Adrenal gland (tissue), 12 donors: Measurements from ENCODE around the gene U2AF1L4. TPM values are rescaled to one million over a fixed set of nuclear protein-coding genes. Genes with fewer than 3 reads are reported as not detected.

Experiments used
- DNase-seq, 7 donors: peaks; one replicate each; pipeline ENCODE4 v3.0.0-alpha.2; 2019 to 2020
- H3K27ac ChIP-seq, 5 donors: fragments of 200-600 bp; sonication (generic) in 4 of 5; 1 replicate in 3 of 5; 2 replicates in 2 of 5; pipeline versions ENCODE4 v1.5.1 to v1.8.0; 2016 to 2020; ENCODE audit warnings: mild to moderate bottlenecking in 1 of 5
- H3K27me3 ChIP-seq: fragments of 200-600 bp; 2 replicates; pipeline ENCODE4 v1.8.0; 2021
- H3K36me3 ChIP-seq, 2 donors: fragments of 200-600 bp; replicated peaks in 1 of 2; 1 replicate in 1 of 2; 2 replicates in 1 of 2; pipeline versions ENCODE4 v1.5.1 to v1.8.0; 2018 to 2022
- H3K4me1 ChIP-seq, 2 donors: fragments of 200-600 bp; replicated peaks in 1 of 2; 1 replicate in 1 of 2; 2 replicates in 1 of 2; pipeline versions ENCODE4 v1.5.1 to v1.8.0; 2018 to 2021
- H3K4me3 ChIP-seq, 4 donors: fragments of 200-600 bp; sonication (generic) in 3 of 4; one replicate each; pipeline ENCODE4 v1.5.1; 2016 to 2018
- H3K9me3 ChIP-seq, 3 donors: fragments of 200-600 bp; sonication (generic) in 1 of 3; replicated peaks in 1 of 3; 1 replicate in 2 of 3; 2 replicates in 1 of 3; pipeline versions ENCODE4 v1.5.1 to v1.8.0; 2016 to 2021
- CTCF ChIP-seq, 6 experiments: fragments of 450-650 bp in 4 of 6; fragments of 200-600 bp in 2 of 6; sonication (generic) in 1 of 6; IDR thresholded peaks; 1 replicate in 5 of 6; 2 replicates in 1 of 6; pipeline versions ENCODE4 v1.5.1 to v1.8.0; 2016 to 2021; ENCODE audit warnings: antibody characterized with exemption in 6 of 6, mild to moderate bottlenecking in 2 of 6, moderate library complexity in 1 of 6
- POLR2A ChIP-seq, 2 donors: fragments of 450-650 bp; IDR thresholded peaks; one replicate each; pipeline ENCODE4 v1.6.1; 2017; ENCODE audit warnings: antibody characterized with exemption in 2 of 2, mild to moderate bottlenecking in 2 of 2, moderate library complexity in 1 of 2
- WGBS, 4 donors: extraction: QIAGEN DNeasy Blood & Tissue Kit in 2 of 4; methylation state at CpG; one replicate each; pipeline versions ENCODE4 v1.1.5 to v1.1.7; 2013 to 2017; 5-methylcytosine and 5-hydroxymethylcytosine counted together
- intact Hi-C, 2 donors: fragments of 100-400 bp; cut with DNase I; formaldehyde crosslinking; loops; one replicate each; pipeline versions ENCODE4 v1.14.1 to v1.15.0; 2022 to 2023
- polyA plus RNA-seq, 3 donors: library from polyadenylated mRNA; stranded (reverse); fragments of 200-250 nt in 2 of 3; fragments of 350-450 nt in 1 of 3; fragmentation: Illumina TruSeq in 1 of 3; extraction: RNeasy Lipid Tissue Mini Kit (QIAGEN cat#74804) in 1 of 3; gene quantifications; one replicate each; pipeline ENCODE4 v1.2.3, GENCODE V29; 2013 to 2014
- total RNA-seq, 9 donors: library from RNA; depleted of rRNA in 4 of 9; stranded (reverse); fragments of >200 nt in 4 of 9; fragments of 120-200 nt in 1 of 9; fragmentation: NEBNext Ultra II Directional in 1 of 9; extraction: Animal tissue kit (Norgen Biotek cat#: 25700) in 1 of 9; gene quantifications; one replicate each; pipeline versions ENCODE4 v1.1.0 to v1.2.4, GENCODE V29; 2013 to 2023
- donor health status: healthy with polysubstance abuse.
- donor health status: Bipolar disorder and iron deficiency.
- donor health status: DM: yes; HTN: yes; CAD: no.
- donor health status: DM: no; HTN: no; CAD: no.
- donor health status: DM: no; HTN: no; CAD: no.
- donor health status: DM: yes; HTN: yes; CAD: no.

Gene U2AF1L4
- total and polyA plus RNA-seq, 12 donors = 14.8 to 255 (median 32.8) TPM

- no peak for DNase-seq
- Histone ChIP-seq H3K4me3 (no peak overlapping the region), H3K27ac (no peak overlapping the region), H3K36me3 (no peaks in the 10 kb centered on the region), H3K9me3 (no peaks in the 10 kb centered on the region), H3K4me1 (no peaks in the 10 kb centered on the region), H3K27me3 (no peaks in the 10 kb centered on the region)
- 2 to 14% (median 8%) methylated on average over 4 to 8 of the region's 8 CpGs for WGBS, 4 donors
- intact Hi-C loops = loop anchor here in 1 of 2 donors (10.0 kb wide), 1 partner anchor 241 kb away; the partner anchor contains the start of gene LRFN3
- TF ChIP-seq POLR2A (IDR thresholded peaks at IDR 0.05) (no peak), CTCF (IDR thresholded peaks at IDR 0.05) (no peak)
Observed at GRCh38 chr19:35693422-35693821, 51.8 kb downstream of the U2AF1L4 start.

Other genes with a start within 250 kb of the U2AF1L4 start
- gene DMKN, start 231.8 kb downstream of the U2AF1L4 start, total RNA-seq = 10 to 100 TPM in 5 of 9 donors, 1 to 10 TPM in 4; 2.7 to 39.4 (median 17.1) TPM
- 10 to 100 TPM; 29.3 to 70.5 (median 63.2) TPM for gene DMKN, start 231.8 kb downstream of the U2AF1L4 start, polyA plus RNA-seq
- not detected for gene SBSN, start 217.1 kb downstream of the U2AF1L4 start, total RNA-seq
- gene SBSN, start 217.1 kb downstream of the U2AF1L4 start, polyA plus RNA-seq = under 1 TPM in 1 of 3 donors, not detected in 2; 0.77 TPM
- gene GAPDHS, start 212.0 kb downstream of the U2AF1L4 start, total RNA-seq = not detected
- gene GAPDHS, start 212.0 kb downstream of the U2AF1L4 start, polyA plus RNA-seq = not detected
- gene TMEM147, start 199.8 kb downstream of the U2AF1L4 start, total RNA-seq = 100 to 1,000 TPM; 139 to 261 (median 173) TPM
- gene TMEM147, start 199.8 kb downstream of the U2AF1L4 start, polyA plus RNA-seq = 100 to 1,000 TPM in 2 of 3 donors, 10 to 100 TPM in 1; 86.5 to 215 (median 188) TPM
- gene ATP4A, start 181.8 kb downstream of the U2AF1L4 start, total RNA-seq = 10 to 100 TPM in 3 of 9 donors, 1 to 10 TPM in 6; 2.2 to 60.4 (median 7.3) TPM
- gene ATP4A, start 181.8 kb downstream of the U2AF1L4 start, polyA plus RNA-seq = 10 to 100 TPM in 1 of 3 donors, 1 to 10 TPM in 2; 6.5 to 63.5 (median 7.6) TPM
- under 1 TPM in 2 of 9 donors, not detected in 7; 0.61 to 0.81 TPM for gene PMIS2, start 159.2 kb downstream of the U2AF1L4 start, total RNA-seq
- not detected for gene PMIS2, start 159.2 kb downstream of the U2AF1L4 start, polyA plus RNA-seq
- gene HAUS5, start 132.7 kb downstream of the U2AF1L4 start, total RNA-seq = 10 to 100 TPM in 5 of 9 donors, 1 to 10 TPM in 4; 6.2 to 22.4 (median 10.3) TPM
- gene HAUS5, start 132.7 kb downstream of the U2AF1L4 start, polyA plus RNA-seq = 10 to 100 TPM in 2 of 3 donors, 1 to 10 TPM in 1; 5.2 to 38.2 (median 20.7) TPM
- gene RBM42, start 116.4 kb downstream of the U2AF1L4 start, total RNA-seq = 10 to 100 TPM; 42.6 to 92.9 (median 74.6) TPM
- gene RBM42, start 116.4 kb downstream of the U2AF1L4 start, polyA plus RNA-seq = 100 to 1,000 TPM in 1 of 3 donors, 10 to 100 TPM in 2; 23.9 to 107 (median 80.7) TPM
- 1 to 10 TPM in 6 of 9 donors, under 1 TPM in 1, not detected in 2; 0.96 to 2.6 (median 2.1) TPM for gene ETV2, start 103.7 kb downstream of the U2AF1L4 start, total RNA-seq
- 1 to 10 TPM in 2 of 3 donors, under 1 TPM in 1; 0.38 to 5.3 (median 5.0) TPM for gene ETV2, start 103.7 kb downstream of the U2AF1L4 start, polyA plus RNA-seq
- gene COX6B1, start 97.1 kb downstream of the U2AF1L4 start, total RNA-seq = 100 to 1,000 TPM; 289 to 694 (median 493) TPM
- gene COX6B1, start 97.1 kb downstream of the U2AF1L4 start, polyA plus RNA-seq = 1,000 to 10,000 TPM in 2 of 3 donors, 100 to 1,000 TPM in 1; 626 to 1,985 (median 1,187) TPM
- not detected for gene UPK1A, start 78.9 kb downstream of the U2AF1L4 start, total RNA-seq
- 1 to 10 TPM in 1 of 3 donors, not detected in 2; 1.2 TPM for gene UPK1A, start 78.9 kb downstream of the U2AF1L4 start, polyA plus RNA-seq
- gene ZBTB32, start 40.9 kb downstream of the U2AF1L4 start, total RNA-seq = under 1 TPM in 1 of 9 donors, not detected in 8; 0.38 TPM
- gene ZBTB32, start 40.9 kb downstream of the U2AF1L4 start, polyA plus RNA-seq = under 1 TPM in 2 of 3 donors, not detected in 1; 0.27 to 0.40 TPM
- 10 to 100 TPM in 8 of 9 donors, 1 to 10 TPM in 1; 6.6 to 41.8 (median 19.8) TPM for gene KMT2B, start 27.4 kb downstream of the U2AF1L4 start, total RNA-seq
- gene KMT2B, start 27.4 kb downstream of the U2AF1L4 start, polyA plus RNA-seq = 10 to 100 TPM; 10.1 to 97.3 (median 70.3) TPM
- gene IGFLR1, start 3.0 kb downstream of the U2AF1L4 start, total RNA-seq = 10 to 100 TPM in 6 of 9 donors, 1 to 10 TPM in 3; 4.9 to 35.3 (median 13.8) TPM
- 10 to 100 TPM in 2 of 3 donors, 1 to 10 TPM in 1; 5.3 to 32.3 (median 21.5) TPM for gene IGFLR1, start 3.0 kb downstream of the U2AF1L4 start, polyA plus RNA-seq
- 100 to 1,000 TPM in 1 of 9 donors, 10 to 100 TPM in 8; 29.5 to 149 (median 71.0) TPM for gene PSENEN, start 233 bp upstream of the U2AF1L4 start, total RNA-seq
- gene PSENEN, start 233 bp upstream of the U2AF1L4 start, polyA plus RNA-seq = 100 to 1,000 TPM in 2 of 3 donors, 10 to 100 TPM in 1; 93.1 to 230 (median 174) TPM
- 10 to 100 TPM in 8 of 9 donors, 1 to 10 TPM in 1; 6.0 to 28.2 (median 12.5) TPM for gene LIN37, start 3.2 kb upstream of the U2AF1L4 start, total RNA-seq
- 100 to 1,000 TPM in 1 of 3 donors, 10 to 100 TPM in 2; 11.3 to 137 (median 75.9) TPM for gene LIN37, start 3.2 kb upstream of the U2AF1L4 start, polyA plus RNA-seq
- gene HSPB6, start 11.6 kb upstream of the U2AF1L4 start, total RNA-seq = 100 to 1,000 TPM in 7 of 9 donors, 10 to 100 TPM in 2; 21.1 to 431 (median 164) TPM
- 100 to 1,000 TPM; 524 to 932 (median 718) TPM for gene HSPB6, start 11.6 kb upstream of the U2AF1L4 start, polyA plus RNA-seq
- gene PROSER3, start 12.8 kb upstream of the U2AF1L4 start, total RNA-seq = 10 to 100 TPM in 5 of 9 donors, 1 to 10 TPM in 4; 4.4 to 18.5 (median 10.2) TPM
- gene PROSER3, start 12.8 kb upstream of the U2AF1L4 start, polyA plus RNA-seq = 10 to 100 TPM in 2 of 3 donors, 1 to 10 TPM in 1; 7.0 to 27.3 (median 14.7) TPM
- gene ARHGAP33, start 30.1 kb upstream of the U2AF1L4 start, total RNA-seq = 10 to 100 TPM in 3 of 9 donors, 1 to 10 TPM in 5, under 1 TPM in 1; 0.54 to 30.9 (median 5.4) TPM
- gene ARHGAP33, start 30.1 kb upstream of the U2AF1L4 start, polyA plus RNA-seq = 10 to 100 TPM in 2 of 3 donors, 1 to 10 TPM in 1; 1.2 to 90.3 (median 27.9) TPM
- gene PRODH2, start 67.4 kb upstream of the U2AF1L4 start, total RNA-seq = under 1 TPM in 1 of 9 donors, not detected in 8; 0.46 TPM
- gene PRODH2, start 67.4 kb upstream of the U2AF1L4 start, polyA plus RNA-seq = under 1 TPM in 1 of 3 donors, not detected in 2; 0.07 TPM
- under 1 TPM in 1 of 9 donors, not detected in 8; 0.31 TPM for gene NPHS1, start 107.1 kb upstream of the U2AF1L4 start, total RNA-seq
- gene NPHS1, start 107.1 kb upstream of the U2AF1L4 start, polyA plus RNA-seq = not detected
- gene KIRREL2, start 111.5 kb upstream of the U2AF1L4 start, total RNA-seq = under 1 TPM in 4 of 9 donors, not detected in 5; 0.06 to 0.32 (median 0.11) TPM
- gene KIRREL2, start 111.5 kb upstream of the U2AF1L4 start, polyA plus RNA-seq = under 1 TPM; 0.03 to 0.24 (median 0.15) TPM
- gene APLP1, start 123.2 kb upstream of the U2AF1L4 start, total RNA-seq = 10 to 100 TPM in 4 of 9 donors, 1 to 10 TPM in 5; 1.0 to 68.7 (median 8.6) TPM
- 100 to 1,000 TPM in 1 of 3 donors, 10 to 100 TPM in 2; 77.4 to 278 (median 89.7) TPM for gene APLP1, start 123.2 kb upstream of the U2AF1L4 start, polyA plus RNA-seq
- gene NFKBID, start 155.1 kb upstream of the U2AF1L4 start, total RNA-seq = 10 to 100 TPM in 2 of 9 donors, 1 to 10 TPM in 7; 1.7 to 10.8 (median 6.7) TPM
- gene NFKBID, start 155.1 kb upstream of the U2AF1L4 start, polyA plus RNA-seq = 10 to 100 TPM in 2 of 3 donors, 1 to 10 TPM in 1; 1.5 to 18.9 (median 14.7) TPM
- gene HCST, start 157.1 kb upstream of the U2AF1L4 start, total RNA-seq = 10 to 100 TPM in 5 of 9 donors, 1 to 10 TPM in 3, not detected in 1; 3.1 to 24.3 (median 10.3) TPM
- 10 to 100 TPM in 2 of 3 donors, 1 to 10 TPM in 1; 2.8 to 97.2 (median 41.4) TPM for gene HCST, start 157.1 kb upstream of the U2AF1L4 start, polyA plus RNA-seq
- gene TYROBP, start 162.9 kb upstream of the U2AF1L4 start, total RNA-seq = 100 to 1,000 TPM in 7 of 9 donors, 10 to 100 TPM in 2; 11.8 to 323 (median 138) TPM
- gene TYROBP, start 162.9 kb upstream of the U2AF1L4 start, polyA plus RNA-seq = 100 to 1,000 TPM in 2 of 3 donors, 10 to 100 TPM in 1; 83.9 to 291 (median 290) TPM
- gene LRFN3, start 191.0 kb upstream of the U2AF1L4 start, total RNA-seq = 10 to 100 TPM in 7 of 9 donors, 1 to 10 TPM in 2; 1.7 to 23.3 (median 15.5) TPM
- gene LRFN3, start 191.0 kb upstream of the U2AF1L4 start, polyA plus RNA-seq = 1 to 10 TPM; 3.7 to 8.4 (median 7.1) TPM
- 10 to 100 TPM; 19.5 to 68.9 (median 25.2) TPM for gene SDHAF1, start 249.8 kb upstream of the U2AF1L4 start, total RNA-seq
- 10 to 100 TPM; 13.7 to 19.2 (median 15.9) TPM for gene SDHAF1, start 249.8 kb upstream of the U2AF1L4 start, polyA plus RNA-seq